GM19324 (cell line): Measurements from ENCODE around the gene EXOSC5.
"Not testable (repeated sequence)": the region's sequence is repeated elsewhere in the genome, so short reads cannot be mapped to it uniquely, and the experiment has no call there.

Experiments
- ATAC-seq: cut with Tn5 transposase; IDR thresholded peaks from one replicate; pipeline ENCODE4 v1.9.1; 2021; ENCODE audit warnings: mild to moderate bottlenecking, moderate library complexity; ENCODE audit not compliant: unreplicated experiment, low FRiP score

Gene EXOSC5

GRCh38 chr19:41397086-41398049, at the start of gene EXOSC5, which contains the start of gene BCKDHA:
TSS of gene EXOSC5 (minus strand) at chr19:41397359. CDS start at chr19:41397328, 31 bp downstream.
TSS of gene BCKDHA (plus strand) at chr19:41397818. CDS start at chr19:41397828, 10 bp downstream.
- peak; percentile 93 for ATAC-seq

DNA sequence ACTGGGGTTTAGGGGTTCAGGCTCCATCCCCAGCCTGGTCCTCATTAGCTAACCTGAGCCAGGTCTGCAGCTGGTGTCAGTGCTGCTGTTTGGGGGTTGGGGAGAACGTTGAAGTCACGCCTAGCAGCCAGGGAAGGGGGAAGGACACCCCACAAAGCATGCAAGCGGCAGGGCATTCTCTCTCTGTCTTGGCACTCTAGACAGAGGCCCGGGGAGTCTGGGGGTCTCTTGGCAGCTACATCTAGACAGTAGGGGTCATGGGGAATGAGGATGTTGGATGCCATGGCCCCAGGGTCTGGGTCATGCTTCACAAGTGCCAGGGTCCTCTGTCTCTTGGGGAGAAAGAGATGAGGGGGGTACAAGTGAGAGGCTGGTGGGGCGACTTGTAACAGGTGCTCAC, 48.4 kb upstream of the EXOSC5 start:
- ATAC-seq: no peak

- no peak for ATAC-seq
These were observed 46.8 kb upstream of the EXOSC5 start for GRCh38 chr19:41443813-41444455.

DNA sequence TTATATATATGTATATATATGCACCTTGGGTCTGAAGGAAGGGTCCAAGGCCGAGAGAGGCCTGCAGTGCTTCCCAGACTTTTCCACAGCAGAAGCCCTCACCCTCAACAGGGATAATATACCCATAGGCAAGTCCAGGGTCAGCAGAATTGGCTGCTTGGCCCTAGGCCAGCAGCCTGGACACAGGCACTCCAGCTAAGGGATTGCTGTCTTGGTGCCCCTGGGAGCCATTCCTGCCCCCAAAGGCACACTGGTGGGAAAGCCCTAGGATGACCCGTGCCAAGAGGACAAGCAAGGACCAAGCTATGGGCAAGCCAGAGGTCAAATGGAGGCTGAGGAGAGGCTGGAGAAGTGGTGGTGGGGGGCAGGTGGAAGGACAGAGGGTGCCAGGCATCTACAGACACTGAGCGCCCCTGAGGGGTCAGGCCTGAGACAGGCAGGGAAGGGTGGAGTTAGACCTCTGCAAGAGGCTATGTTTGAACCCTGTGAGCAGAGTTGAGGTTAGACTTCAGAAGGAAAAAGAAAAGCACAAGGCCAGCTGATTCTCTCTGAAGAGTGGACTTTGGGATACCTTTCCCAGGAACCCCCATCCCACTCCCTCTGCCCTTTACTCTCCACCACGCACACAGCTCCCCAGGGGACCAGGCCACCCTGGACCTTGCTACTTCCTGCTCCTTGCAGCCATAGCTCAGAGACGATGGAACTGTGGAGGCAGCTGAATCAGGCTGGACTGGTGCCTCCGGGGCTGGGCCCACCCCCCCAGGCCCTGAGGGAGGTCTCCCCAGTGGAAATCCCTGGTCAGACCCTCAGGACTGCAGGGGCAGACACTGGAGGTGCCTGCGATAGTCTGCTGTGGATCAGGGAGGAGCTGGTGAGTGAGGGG, 45.6 kb upstream of the EXOSC5 start, which contains the start of gene ERICH4:
TSS of gene ERICH4 (plus strand) at position 684 of the 883 bp plus-strand sequence. CDS start at position 698, 14 bp downstream.
- no peak for ATAC-seq

GRCh38 chr19:41441321-41441945, 44.3 kb upstream of the EXOSC5 start:
- no peak for ATAC-seq

GRCh38 chr19:41439441-41440222, 42.5 kb upstream of the EXOSC5 start, which contains the start of gene DMAC2:
TSS of gene DMAC2 (minus strand) at chr19:41439912. CDS start at chr19:41439899, 13 bp downstream.
- ATAC-seq: peak; percentile 90

DNA sequence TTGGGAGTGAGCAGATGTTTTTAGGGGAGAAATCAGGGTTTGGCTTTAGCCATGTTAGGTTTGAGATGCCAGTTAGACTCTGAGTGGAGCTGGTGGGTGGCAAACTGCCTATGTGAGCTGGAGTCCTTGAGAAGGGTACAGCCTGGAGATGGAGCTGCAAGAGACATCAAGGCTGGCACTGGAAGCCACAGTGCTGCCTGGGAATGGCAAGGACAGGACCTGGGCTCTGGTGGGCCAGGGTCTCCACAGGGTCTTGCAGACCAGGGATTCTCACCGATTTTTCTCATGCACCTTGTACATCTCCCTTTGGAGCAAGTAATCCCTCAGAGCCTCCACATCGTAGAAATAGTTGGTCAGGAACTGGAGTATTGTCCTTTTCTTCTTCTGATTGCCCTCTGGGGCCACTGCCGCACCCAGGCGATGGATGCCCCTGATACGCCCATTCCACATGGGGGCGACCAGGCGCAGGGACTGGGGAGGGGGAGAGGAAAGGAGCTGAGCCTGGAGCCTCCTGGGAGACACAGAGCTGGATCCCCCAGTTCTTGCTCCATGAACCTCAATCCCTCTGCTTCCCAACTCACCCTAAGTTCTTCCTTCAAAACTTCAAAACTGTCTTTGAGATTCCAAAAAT, 40.9 kb upstream of the EXOSC5 start:
- no peak for ATAC-seq

- no peak for ATAC-seq
These were observed 39.5 kb upstream of the EXOSC5 start for GRCh38 chr19:41436674-41436951.

- ATAC-seq: no peak
These were observed 38.9 kb upstream of the EXOSC5 start for GRCh38 chr19:41435936-41436673.

- not testable (repeated sequence) for ATAC-seq
These were observed 38.2 kb upstream of the EXOSC5 start for GRCh38 chr19:41435376-41435775.

- ATAC-seq: no peak
These were observed 37.3 kb upstream of the EXOSC5 start for GRCh38 chr19:41434450-41434849.

- no peak for ATAC-seq
These were observed 36.0 kb upstream of the EXOSC5 start for GRCh38 chr19:41433171-41433570.

DNA sequence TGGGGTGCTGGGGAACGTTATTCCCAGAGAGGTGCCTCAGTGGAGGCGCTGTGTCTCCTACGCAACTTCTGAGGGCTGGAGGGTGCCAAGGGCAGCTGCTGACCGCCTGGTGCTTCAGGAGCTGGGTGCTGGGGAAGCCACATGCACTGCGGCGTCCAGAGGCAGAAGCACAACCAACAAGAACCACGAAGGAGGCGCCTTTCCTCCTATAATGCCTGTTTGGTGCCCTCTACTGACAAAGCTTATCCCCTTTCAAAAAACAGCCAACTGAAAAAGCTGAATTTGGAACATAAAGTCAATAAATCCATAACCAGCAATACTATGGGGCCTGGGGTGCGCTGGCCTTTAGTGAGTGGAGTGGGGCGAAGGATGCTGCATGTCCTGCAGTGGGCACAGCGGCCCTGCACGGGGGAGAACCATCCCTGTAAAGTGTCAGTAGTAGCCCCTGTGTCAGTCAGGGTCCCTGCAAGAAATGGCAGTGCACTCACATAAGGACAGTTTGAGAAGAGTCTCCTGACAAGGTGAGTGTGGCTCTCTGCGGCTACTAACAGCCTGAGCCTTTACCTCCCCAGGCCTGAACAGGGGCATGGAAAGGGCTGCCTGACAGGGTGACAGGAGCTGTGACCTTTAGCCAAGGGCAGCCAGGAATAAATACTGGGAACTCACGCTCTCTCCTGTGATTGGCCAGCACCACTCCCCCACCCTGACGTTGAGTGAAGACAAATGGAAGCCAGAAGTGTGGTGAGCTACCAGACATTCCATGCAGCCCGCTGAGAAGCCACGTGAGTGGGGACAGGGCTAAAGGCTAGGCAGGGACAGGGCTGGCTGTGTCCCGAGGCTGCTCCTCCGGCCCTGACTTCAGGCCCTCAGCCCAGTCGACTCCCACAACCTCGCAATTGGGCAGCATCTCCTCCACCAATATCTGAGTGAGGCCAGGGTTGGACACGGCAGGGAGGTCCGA, 34.5 kb upstream of the EXOSC5 start:
- ATAC-seq: no peak

DNA sequence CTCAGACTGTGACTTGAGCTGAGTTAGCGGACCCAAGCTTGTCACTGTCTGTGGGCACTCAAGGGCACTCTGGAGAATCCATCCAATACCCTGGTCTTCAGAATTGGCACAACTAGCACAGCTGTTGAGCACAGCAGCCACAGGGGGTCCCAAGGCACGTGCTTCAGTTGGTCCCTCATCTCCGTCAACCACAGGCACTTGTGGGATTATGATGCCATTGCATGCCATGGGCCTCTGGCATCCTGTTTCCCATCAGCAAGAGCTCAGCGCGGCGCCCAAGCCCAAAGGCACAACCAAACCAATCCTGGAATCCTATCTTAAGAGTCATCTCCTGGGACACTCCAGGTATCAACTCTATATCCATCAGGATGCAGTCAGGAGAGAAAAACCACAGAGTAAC, 33.8 kb upstream of the EXOSC5 start:
- no peak for ATAC-seq

DNA sequence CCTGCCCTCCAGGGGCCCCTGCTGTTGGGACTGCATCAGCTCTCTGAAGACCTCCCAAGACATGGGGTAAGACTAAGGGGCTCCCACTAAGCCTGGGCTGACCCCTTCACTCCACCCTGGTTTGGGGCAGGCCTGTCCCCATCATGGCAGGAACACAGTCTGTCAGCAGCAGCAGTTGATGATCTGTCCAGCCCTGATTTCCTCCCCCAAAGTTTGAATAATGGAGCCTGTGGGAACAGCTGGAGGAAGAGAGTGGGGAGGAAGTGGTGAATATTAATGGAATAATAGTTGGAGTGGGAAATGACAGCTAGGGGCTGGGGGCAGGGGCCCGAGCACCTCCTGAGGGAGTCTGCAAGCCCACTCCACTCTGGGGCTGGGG, 31.3 kb upstream of the EXOSC5 start:
- no peak for ATAC-seq

GRCh38 chr19:41427647-41428480, 30.7 kb upstream of the EXOSC5 start:
- ATAC-seq: no peak
